WTC11 (cell line): ENCODE data around the gene DCAF5. TPM values are rescaled to one million over a fixed set of nuclear protein-coding genes. Genes with fewer than 3 reads are reported as not detected.

ENCODE experiments used
- ATAC-seq: fragments of 200-7000 bp; cut with Tn5 transposase; 2 replicates; pipeline ENCODE4 v1.10.0; 2021; ENCODE audit warnings: mild to moderate bottlenecking, moderate library complexity
- CTCF ChIA-PET: fragments of 300-600 bp; sonication (Branson Sonifier 250); formaldehyde crosslinking; loops from one replicate; lab custom pipeline; 2021; ENCODE audit warnings: antibody characterized with exemption; lab: Charles Lee
- POLR2A ChIA-PET: fragments of 350-600 bp; sonication (Branson Sonifier 250); formaldehyde crosslinking; loops from one replicate; lab custom pipeline; 2021; ENCODE audit warnings: antibody characterized with exemption; lab: Charles Lee
- DNase-seq: peaks from one replicate; pipeline ENCODE4 v3.0.0; 2021; ENCODE audit warnings: low spot score
- H3K27ac Mint-ChIP-seq: 2 replicates; pipeline ENCODE4 v1.8.0; 2021; ENCODE audit warnings: mixed read lengths
- H3K27me3 Mint-ChIP-seq: 2 replicates; pipeline ENCODE4 v1.8.0; 2021; ENCODE audit warnings: low read depth, mild to moderate bottlenecking, moderate library complexity, mixed read lengths
- H3K36me3 Mint-ChIP-seq: 2 replicates; pipeline ENCODE4 v1.8.0; 2021; ENCODE audit warnings: mixed read lengths
- H3K4me1 Mint-ChIP-seq: 2 replicates; pipeline ENCODE4 v1.8.0; 2022; ENCODE audit warnings: mixed read lengths
- H3K4me3 Mint-ChIP-seq: 2 replicates; pipeline ENCODE4 v1.8.0; 2021; ENCODE audit warnings: mild to moderate bottlenecking, moderate library complexity, mixed read lengths
- H3K9me3 Mint-ChIP-seq: 2 replicates; pipeline ENCODE4 v1.8.0; 2021; ENCODE audit warnings: mixed read lengths
- ARID4B ChIP-seq: sonication (generic); formaldehyde crosslinking; IDR thresholded peaks from 2 replicates; pipeline ENCODE4 v1.8.0; 2023; ENCODE audit warnings: missing genetic modification reagents, mild to moderate bottlenecking, borderline replicate concordance
- ATF1 ChIP-seq: sonication (generic); formaldehyde crosslinking; IDR thresholded peaks from 2 replicates; pipeline ENCODE4 v1.8.1; 2023; ENCODE audit warnings: mild to moderate bottlenecking, moderate library complexity, missing genetic modification reagents
- ATF3 ChIP-seq: sonication (generic); formaldehyde crosslinking; conservative IDR thresholded peaks from 2 replicates; pipeline ENCODE4 v1.8.1; 2022; ENCODE audit warnings: mild to moderate bottlenecking, missing genetic modification reagents
- ATF6 ChIP-seq: sonication (generic); formaldehyde crosslinking; IDR thresholded peaks from 2 replicates; pipeline ENCODE4 v1.8.1; 2023; ENCODE audit warnings: mild to moderate bottlenecking, missing genetic modification reagents
- CBFB ChIP-seq: sonication (generic); formaldehyde crosslinking; IDR thresholded peaks from 2 replicates; pipeline ENCODE4 v1.8.1; 2022; ENCODE audit warnings: mild to moderate bottlenecking, low read depth, missing genetic modification reagents
- GRHL2 ChIP-seq: fragments of 250-450 bp; sonication (Bioruptor Pico); IDR thresholded peaks from 2 replicates; pipeline ENCODE4 v1.8.0; 2022; ENCODE audit warnings: mild to moderate bottlenecking, moderate library complexity; ENCODE audit not compliant: insufficient replicate concordance, severe bottlenecking
- HMGA2 ChIP-seq: fragments of 250-450 bp; sonication (Bioruptor Pico); IDR thresholded peaks from 2 replicates; pipeline ENCODE4 v1.4.0; 2021; ENCODE audit warnings: mild to moderate bottlenecking, moderate library complexity
- IRF1 ChIP-seq: sonication (generic); formaldehyde crosslinking; IDR thresholded peaks from 2 replicates; pipeline ENCODE4 v1.8.0; 2023; ENCODE audit warnings: missing genetic modification reagents
- IRF2 ChIP-seq: sonication (generic); formaldehyde crosslinking; IDR thresholded peaks from 2 replicates; pipeline ENCODE4 v1.8.0; 2022; ENCODE audit warnings: low read depth, missing genetic modification reagents, borderline replicate concordance
- KAT7 ChIP-seq: sonication (generic); formaldehyde crosslinking; IDR thresholded peaks from 2 replicates; pipeline ENCODE4 v1.8.1; 2023; ENCODE audit warnings: missing genetic modification reagents, mild to moderate bottlenecking, borderline replicate concordance
- MLX ChIP-seq: sonication (generic); formaldehyde crosslinking; IDR thresholded peaks from 2 replicates; pipeline ENCODE4 v1.8.1; 2023; ENCODE audit warnings: mild to moderate bottlenecking, missing genetic modification reagents, moderate library complexity
- MXD4 ChIP-seq: fragments of 250-450 bp; sonication (Bioruptor Pico); IDR thresholded peaks from 2 replicates; pipeline ENCODE4 v1.8.0; 2021; ENCODE audit warnings: mild to moderate bottlenecking, moderate library complexity, borderline replicate concordance
- MYBL2 ChIP-seq: sonication (generic); formaldehyde crosslinking; IDR thresholded peaks from 2 replicates; pipeline ENCODE4 v1.8.1; 2023; ENCODE audit warnings: mild to moderate bottlenecking, moderate library complexity, missing genetic modification reagents
- NFYB ChIP-seq: sonication (generic); formaldehyde crosslinking; conservative IDR thresholded peaks from 2 replicates; pipeline ENCODE4 v1.8.0; 2022; ENCODE audit warnings: low read depth, missing genetic modification reagents
- NR1H2 ChIP-seq: sonication (generic); formaldehyde crosslinking; IDR thresholded peaks from 2 replicates; pipeline ENCODE4 v1.9.0; 2021; ENCODE audit warnings: mild to moderate bottlenecking, moderate library complexity, missing genetic modification reagents
- NR2C2 ChIP-seq: sonication (generic); formaldehyde crosslinking; IDR thresholded peaks from 2 replicates; pipeline ENCODE4 v1.8.0; 2022; ENCODE audit warnings: mild to moderate bottlenecking, missing genetic modification reagents
- NR3C1 ChIP-seq: sonication (generic); formaldehyde crosslinking; conservative IDR thresholded peaks from 2 replicates; pipeline ENCODE4 v1.8.1; 2023; ENCODE audit warnings: low read depth, mild to moderate bottlenecking, missing genetic modification reagents
- PREB ChIP-seq: sonication (generic); formaldehyde crosslinking; IDR thresholded peaks from 2 replicates; pipeline ENCODE4 v1.8.1; 2022; ENCODE audit warnings: mild to moderate bottlenecking, missing genetic modification reagents, moderate library complexity, borderline replicate concordance
- SOX15 ChIP-seq: fragments of 250-450 bp; sonication (Bioruptor Pico); IDR thresholded peaks from 2 replicates; pipeline ENCODE4 v1.9.0; 2021; ENCODE audit warnings: mild to moderate bottlenecking
- ZBTB43 ChIP-seq: sonication (generic); formaldehyde crosslinking; IDR thresholded peaks from 2 replicates; pipeline ENCODE4 v1.8.1; 2023; ENCODE audit warnings: mild to moderate bottlenecking, missing genetic modification reagents
- ZNF232 ChIP-seq: sonication (generic); formaldehyde crosslinking; IDR thresholded peaks from 2 replicates; pipeline ENCODE4 v1.8.0; 2022; ENCODE audit warnings: mild to moderate bottlenecking, missing genetic modification reagents
- ZNF281 ChIP-seq: sonication (generic); formaldehyde crosslinking; IDR thresholded peaks from 2 replicates; pipeline ENCODE4 v1.8.0; 2023; ENCODE audit warnings: mild to moderate bottlenecking, missing genetic modification reagents
- total RNA-seq: library from RNA; stranded (reverse); gene quantifications from 3 replicates; pipeline ENCODE4 v1.2.3, GENCODE V29; 2021

Gene DCAF5
- total RNA-seq, 1 experiment from 2014 or later: 30.3 TPM

- ATAC-seq (peak; percentile 95), DNase-seq (peak; percentile 91)
- peak within 1 kb of the TSS; percentile 96 for H3K27ac Mint-ChIP-seq
- peaks cover 18% of the 10 kb centered on the region for H3K4me1 Mint-ChIP-seq
- H3K4me3 Mint-ChIP-seq: peak within 1 kb of the TSS; percentile 92
- H3K36me3 Mint-ChIP-seq: no peaks in the 10 kb centered on the region
- peaks cover 4% of the 10 kb centered on the region for H3K27me3 Mint-ChIP-seq
- CTCF ChIA-PET: interaction anchor here (0.7 to 2.0 kb wide), 7 partner anchors 38 to 366 kb away, joined by 3 to 20 read pairs (median 4); no protein-coding TSS in a partner anchor
- POLR2A ChIA-PET: interaction anchor here (0.7 to 1.5 kb wide), 5 partner anchors 8 to 68 kb away, joined by 3 to 4 read pairs (median 3); no protein-coding TSS in a partner anchor
- H3K9me3 Mint-ChIP-seq: no peaks in the 10 kb centered on the region
- TF ChIP-seq NFYB (CRISPR knock-in tag): no peak
- peak; percentile 45 for TF ChIP-seq ARID4B (CRISPR knock-in tag)
- TF ChIP-seq ATF6 (CRISPR knock-in tag): no peak
- TF ChIP-seq MXD4 (CRISPR knock-in tag): no peak
- TF ChIP-seq NR2C2 (CRISPR knock-in tag): peak; percentile 70; the same call in 1 of the 2 replicates
- TF ChIP-seq CBFB: 0 out of 2 replicates have a peak, but pooled peaks have one; percentile 38
- TF ChIP-seq NR3C1 (CRISPR knock-in tag): no peak
- no peak for TF ChIP-seq PREB (CRISPR knock-in tag)
- TF ChIP-seq ZNF281 (CRISPR knock-in tag): no peak
- TF ChIP-seq GRHL2 (CRISPR knock-in tag): no peak
- no peak for TF ChIP-seq ATF1 (CRISPR knock-in tag)
- TF ChIP-seq NR1H2 (CRISPR knock-in tag): no peak
- no peak; the same call in 1 of the 2 replicates for TF ChIP-seq IRF1
- no peak for TF ChIP-seq SOX15 (CRISPR knock-in tag)
- TF ChIP-seq HMGA2: no peak
- TF ChIP-seq ZNF232 (CRISPR knock-in tag): peak; percentile 73; the same call in 1 of the 2 replicates
- no peak for TF ChIP-seq ATF3
- no peak for TF ChIP-seq KAT7
- TF ChIP-seq ZBTB43 (CRISPR knock-in tag): peak; percentile 88
- no peak for TF ChIP-seq IRF2 (CRISPR knock-in tag)
- TF ChIP-seq MLX (CRISPR knock-in tag): no peak
- TF ChIP-seq MYBL2 (CRISPR knock-in tag): 0 out of 2 replicates have a peak, but pooled peaks have one; percentile 23
Observed at GRCh38 chr14:69191340-69192111, 38.6 kb upstream of the DCAF5 start, which contains the start of gene EXD2. EXD2 (plus strand) TSS chr14:69191498; CDS start chr14:69209471, 17,973 bp downstream.
